ENCODE results near the gene LZIC. TPM values are rescaled to one million over a fixed set of nuclear protein-coding genes. Genes with fewer than 3 reads are reported as not detected.
A peak's percentile ranks its signal among the peaks of the same experiment; 100 is the strongest.

The LZIC gene
- total and polyA plus RNA-seq, 2 of the 13 experiments (the other 11 are each of a cell fraction or from before 2014, with no cell fraction given), result 25.2 to 71.8 TPM

DNA sequence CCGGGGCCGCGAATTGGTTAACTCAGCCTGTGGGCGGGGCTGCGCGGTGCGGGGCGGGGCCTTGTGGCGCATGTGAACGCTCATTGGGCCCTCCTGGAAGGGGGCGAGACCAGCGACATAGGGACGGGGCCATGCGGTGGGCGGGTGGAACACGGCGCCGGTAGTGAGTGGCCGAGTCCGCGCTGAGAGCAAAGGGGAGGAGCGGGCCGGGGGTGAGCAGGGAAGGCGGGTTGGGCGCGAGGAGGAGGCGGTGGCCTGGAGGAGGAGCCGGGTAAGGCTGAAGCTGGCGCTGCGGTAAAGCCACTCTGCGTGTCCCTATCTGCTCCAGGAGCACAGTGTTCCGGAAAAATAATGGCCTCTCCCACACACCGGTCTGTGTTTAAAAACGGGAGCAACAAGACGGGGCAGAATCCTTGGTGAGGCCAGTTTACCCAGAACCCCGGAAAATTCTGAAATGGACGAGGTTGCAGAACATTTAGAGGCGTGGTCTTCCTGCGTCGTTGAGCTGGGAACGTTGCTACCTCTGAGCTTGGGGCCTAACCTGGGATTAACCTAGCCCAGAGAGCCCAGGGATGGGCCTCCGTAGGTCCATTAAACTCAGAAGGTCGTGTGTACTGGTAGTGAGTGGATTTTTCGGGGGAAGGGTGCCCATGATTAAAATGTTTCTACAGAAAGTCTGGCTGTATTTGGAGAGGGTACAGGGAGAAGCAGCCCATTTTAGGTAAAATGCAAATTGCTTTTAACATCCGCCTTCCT, 32.6 kb downstream of the LZIC start (continued):
- TF ChIP-seq STAG1 (CRISPR knock-in tag; IDR thresholded peaks at IDR 0.05), result no peak
- no peak for TF ChIP-seq ZNF225 (CRISPR knock-in tag; IDR thresholded peaks at IDR 0.05)
- no peak for TF ChIP-seq LCORL (IDR thresholded peaks at IDR 0.05)
- 0 out of 2 replicates have a peak, but pooled peaks have one; percentile 18 for TF ChIP-seq LCORL (CRISPR knock-in tag; IDR thresholded peaks at IDR 0.05)
- TF ChIP-seq, protein P1, sequence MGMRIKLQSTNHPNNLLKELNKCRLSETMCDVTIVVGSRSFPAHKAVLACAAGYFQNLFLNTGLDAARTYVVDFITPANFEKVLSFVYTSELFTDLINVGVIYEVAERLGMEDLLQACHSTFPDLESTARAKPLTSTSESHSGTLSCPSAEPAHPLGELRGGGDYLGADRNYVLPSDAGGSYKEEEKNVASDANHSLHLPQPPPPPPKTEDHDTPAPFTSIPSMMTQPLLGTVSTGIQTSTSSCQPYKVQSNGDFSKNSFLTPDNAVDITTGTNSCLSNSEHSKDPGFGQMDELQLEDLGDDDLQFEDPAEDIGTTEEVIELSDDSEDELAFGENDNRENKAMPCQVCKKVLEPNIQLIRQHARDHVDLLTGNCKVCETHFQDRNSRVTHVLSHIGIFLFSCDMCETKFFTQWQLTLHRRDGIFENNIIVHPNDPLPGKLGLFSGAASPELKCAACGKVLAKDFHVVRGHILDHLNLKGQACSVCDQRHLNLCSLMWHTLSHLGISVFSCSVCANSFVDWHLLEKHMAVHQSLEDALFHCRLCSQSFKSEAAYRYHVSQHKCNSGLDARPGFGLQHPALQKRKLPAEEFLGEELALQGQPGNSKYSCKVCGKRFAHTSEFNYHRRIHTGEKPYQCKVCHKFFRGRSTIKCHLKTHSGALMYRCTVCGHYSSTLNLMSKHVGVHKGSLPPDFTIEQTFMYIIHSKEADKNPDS (CRISPR knock-in tag; IDR thresholded peaks at IDR 0.05), result no peak
- TF ChIP-seq CHD2 (IDR thresholded peaks at IDR 0.05; ENCODE audit: low read depth, low read length), result no peak
- TF ChIP-seq, protein P2, sequence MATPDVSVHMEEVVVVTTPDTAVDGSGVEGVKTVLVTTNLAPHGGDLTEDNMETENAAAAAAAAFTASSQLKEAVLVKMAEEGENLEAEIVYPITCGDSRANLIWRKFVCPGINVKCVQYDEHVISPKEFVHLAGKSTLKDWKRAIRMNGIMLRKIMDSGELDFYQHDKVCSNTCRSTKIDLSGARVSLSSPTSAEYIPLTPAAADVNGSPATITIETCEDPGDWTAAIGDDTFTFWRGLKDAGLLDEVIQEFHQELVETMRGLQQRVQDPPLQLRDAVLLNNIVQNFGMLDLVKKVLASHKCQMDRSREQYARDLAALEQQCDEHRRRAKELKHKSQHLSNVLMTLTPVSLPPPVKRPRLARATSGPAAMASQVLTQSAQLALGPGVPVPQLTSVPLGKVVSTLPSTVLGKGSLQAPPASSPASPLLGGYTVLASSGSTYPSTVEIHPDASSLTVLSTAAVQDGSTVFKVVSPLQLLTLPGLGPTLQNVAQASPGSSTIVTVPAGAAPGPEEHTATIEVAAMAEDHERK (CRISPR knock-in tag; IDR thresholded peaks at IDR 0.05; ENCODE audit: low read depth), result no peak
- TF ChIP-seq ZNF660 (CRISPR knock-in tag; IDR thresholded peaks at IDR 0.05; ENCODE audit: borderline replicate concordance, low read depth), result no peak
- no peak for TF ChIP-seq ZFYVE20 (CRISPR knock-in tag; IDR thresholded peaks at IDR 0.05; ENCODE audit: borderline replicate concordance, low read depth)
- TF ChIP-seq, protein P3, sequence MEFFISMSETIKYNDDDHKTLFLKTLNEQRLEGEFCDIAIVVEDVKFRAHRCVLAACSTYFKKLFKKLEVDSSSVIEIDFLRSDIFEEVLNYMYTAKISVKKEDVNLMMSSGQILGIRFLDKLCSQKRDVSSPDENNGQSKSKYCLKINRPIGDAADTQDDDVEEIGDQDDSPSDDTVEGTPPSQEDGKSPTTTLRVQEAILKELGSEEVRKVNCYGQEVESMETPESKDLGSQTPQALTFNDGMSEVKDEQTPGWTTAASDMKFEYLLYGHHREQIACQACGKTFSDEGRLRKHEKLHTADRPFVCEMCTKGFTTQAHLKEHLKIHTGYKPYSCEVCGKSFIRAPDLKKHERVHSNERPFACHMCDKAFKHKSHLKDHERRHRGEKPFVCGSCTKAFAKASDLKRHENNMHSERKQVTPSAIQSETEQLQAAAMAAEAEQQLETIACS (CRISPR knock-in tag; IDR thresholded peaks at IDR 0.05), result no peak
- TF ChIP-seq ATAD3A (CRISPR knock-in tag; IDR thresholded peaks at IDR 0.05), result no peak
- TF ChIP-seq, protein P4, sequence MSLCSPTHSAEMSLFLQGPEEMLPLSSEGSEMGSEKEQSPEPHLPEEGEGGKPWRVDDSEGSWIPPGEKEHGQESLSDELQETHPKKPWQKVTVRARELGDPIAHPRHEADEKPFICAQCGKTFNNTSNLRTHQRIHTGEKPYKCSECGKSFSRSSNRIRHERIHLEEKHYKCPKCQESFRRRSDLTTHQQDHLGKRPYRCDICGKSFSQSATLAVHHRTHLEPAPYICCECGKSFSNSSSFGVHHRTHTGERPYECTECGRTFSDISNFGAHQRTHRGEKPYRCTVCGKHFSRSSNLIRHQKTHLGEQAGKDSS (CRISPR knock-in tag; IDR thresholded peaks at IDR 0.05; ENCODE audit: borderline replicate concordance, low read depth), result no peak
- TF ChIP-seq SOX6 (IDR thresholded peaks at IDR 0.05), result no peak
- peak; percentile 58 for TF ChIP-seq SOX6 (CRISPR knock-in tag; IDR thresholded peaks at IDR 0.05)
- TF ChIP-seq, protein P5, sequence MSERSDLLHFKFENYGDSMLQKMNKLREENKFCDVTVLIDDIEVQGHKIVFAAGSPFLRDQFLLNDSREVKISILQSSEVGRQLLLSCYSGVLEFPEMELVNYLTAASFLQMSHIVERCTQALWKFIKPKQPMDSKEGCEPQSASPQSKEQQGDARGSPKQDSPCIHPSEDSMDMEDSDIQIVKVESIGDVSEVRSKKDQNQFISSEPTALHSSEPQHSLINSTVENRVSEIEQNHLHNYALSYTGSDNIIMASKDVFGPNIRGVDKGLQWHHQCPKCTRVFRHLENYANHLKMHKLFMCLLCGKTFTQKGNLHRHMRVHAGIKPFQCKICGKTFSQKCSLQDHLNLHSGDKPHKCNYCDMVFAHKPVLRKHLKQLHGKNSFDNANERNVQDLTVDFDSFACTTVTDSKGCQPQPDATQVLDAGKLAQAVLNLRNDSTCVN (CRISPR knock-in tag; IDR thresholded peaks at IDR 0.05; ENCODE audit: borderline replicate concordance), result peak; percentile 63; the same call in 1 of the 2 replicates
- no peak for TF ChIP-seq ZNF768 (CRISPR knock-in tag; IDR thresholded peaks at IDR 0.05)
- TF ChIP-seq SRSF9 (IDR thresholded peaks at IDR 0.05; ENCODE audit: borderline replicate concordance, insufficient read depth, low read depth, low read length, poor library complexity, severe bottlenecking), result no peak
- TF ChIP-seq NFRKB (IDR thresholded peaks at IDR 0.05), result no peak
- TF ChIP-seq MED8 (CRISPR knock-in tag; IDR thresholded peaks at IDR 0.05; ENCODE audit: insufficient replicate concordance), result peak; percentile 63
- no peak for TF ChIP-seq ARHGAP35 (CRISPR knock-in tag; IDR thresholded peaks at IDR 0.05; ENCODE audit: borderline replicate concordance)
- no peak for TF ChIP-seq CBX5 (CRISPR knock-in tag; IDR thresholded peaks at IDR 0.05; ENCODE audit: borderline replicate concordance)
- TF ChIP-seq NFKB2 (CRISPR knock-in tag; IDR thresholded peaks at IDR 0.05; ENCODE audit: borderline replicate concordance), result no peak; the same call in 1 of the 2 replicates
- TF ChIP-seq ELF3 (CRISPR knock-in tag; IDR thresholded peaks at IDR 0.05), result 0 out of 2 replicates have a peak, but pooled peaks have one; percentile 2
- no peak for TF ChIP-seq ZNF484 (CRISPR knock-in tag; IDR thresholded peaks at IDR 0.05; ENCODE audit: borderline replicate concordance, low read depth)
